NCI-H146 treated with DMSO at 0.1 percent for 48 hours (cell line): Measurements from ENCODE around the gene DENND6B.

Experiments
- DNase-seq: peaks from one replicate; lab custom pipeline; 2025; ENCODE audit not compliant: unreplicated experiment; lab: John Stamatoyannopoulos, UW

DENND6B gene

DNA sequence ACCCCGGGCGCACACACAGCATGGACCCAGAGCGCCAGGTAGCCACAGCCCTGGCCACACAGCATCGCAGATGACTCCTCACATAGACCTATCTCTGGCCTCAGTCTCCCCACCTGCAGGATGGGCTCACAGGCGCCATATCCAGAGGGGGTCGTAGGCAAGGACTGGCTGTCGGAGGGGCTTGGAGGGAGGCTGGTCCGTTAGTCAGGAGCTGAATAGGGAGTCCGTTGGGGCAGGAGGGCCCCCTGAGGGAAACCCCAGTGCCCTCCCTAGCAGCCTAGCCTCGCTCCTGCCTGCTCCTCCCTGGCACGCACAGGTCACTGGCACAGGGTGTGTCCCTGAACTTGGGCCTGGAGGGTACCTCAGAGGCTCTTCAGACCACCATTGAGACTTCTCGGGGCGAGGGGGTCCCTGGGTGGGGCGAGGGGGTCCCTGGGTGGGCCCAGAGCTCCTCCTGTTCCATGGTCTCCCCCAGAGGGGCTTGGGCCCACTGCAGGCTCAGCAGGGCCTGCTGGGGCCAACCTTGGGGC lies 21.4 kb downstream of the DENND6B start:
- DNase-seq, result no peak

DNA sequence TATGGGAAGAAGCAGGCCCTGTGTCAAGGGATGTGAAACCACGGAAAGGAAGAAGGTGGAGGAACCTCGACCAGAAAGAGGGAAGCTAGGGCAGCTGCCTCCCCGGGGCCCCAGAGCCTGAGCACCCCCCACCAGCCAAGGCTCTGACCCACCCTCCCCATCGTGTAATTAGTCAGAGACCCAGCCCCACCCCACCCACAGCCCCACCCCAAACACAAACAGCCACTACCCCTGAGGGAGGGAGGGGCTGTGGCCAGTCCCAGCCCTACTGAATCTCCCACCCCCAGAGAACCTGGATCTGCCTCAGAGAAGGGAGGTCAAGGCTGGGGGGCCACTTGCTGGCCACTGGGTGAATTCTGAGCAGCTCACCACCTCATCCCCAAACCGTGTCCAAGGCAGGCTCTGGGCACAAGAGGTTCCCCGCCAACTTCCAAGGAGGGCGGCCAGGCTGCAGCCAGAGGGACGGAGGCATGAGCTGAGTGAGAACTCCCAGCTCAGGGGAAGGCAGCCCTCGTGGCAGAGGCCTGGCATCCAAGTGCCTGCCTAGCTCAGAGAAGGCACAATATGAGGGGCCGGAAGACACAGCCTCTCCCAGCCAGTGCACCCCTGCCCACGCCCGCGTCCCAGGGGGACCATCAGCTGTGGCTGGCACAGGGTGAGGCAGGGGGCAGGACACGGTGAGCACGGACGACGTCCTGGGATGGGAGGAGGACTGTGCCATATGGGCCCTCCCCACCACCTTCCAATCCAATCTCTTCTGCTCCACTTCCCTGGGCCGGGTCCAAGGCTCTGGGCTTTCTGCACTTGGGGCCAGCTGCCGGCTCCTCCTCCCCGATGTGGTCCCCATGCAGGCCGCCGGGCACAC lies 22.1 kb downstream of the DENND6B start:
- DNase-seq, result no peak

DNA sequence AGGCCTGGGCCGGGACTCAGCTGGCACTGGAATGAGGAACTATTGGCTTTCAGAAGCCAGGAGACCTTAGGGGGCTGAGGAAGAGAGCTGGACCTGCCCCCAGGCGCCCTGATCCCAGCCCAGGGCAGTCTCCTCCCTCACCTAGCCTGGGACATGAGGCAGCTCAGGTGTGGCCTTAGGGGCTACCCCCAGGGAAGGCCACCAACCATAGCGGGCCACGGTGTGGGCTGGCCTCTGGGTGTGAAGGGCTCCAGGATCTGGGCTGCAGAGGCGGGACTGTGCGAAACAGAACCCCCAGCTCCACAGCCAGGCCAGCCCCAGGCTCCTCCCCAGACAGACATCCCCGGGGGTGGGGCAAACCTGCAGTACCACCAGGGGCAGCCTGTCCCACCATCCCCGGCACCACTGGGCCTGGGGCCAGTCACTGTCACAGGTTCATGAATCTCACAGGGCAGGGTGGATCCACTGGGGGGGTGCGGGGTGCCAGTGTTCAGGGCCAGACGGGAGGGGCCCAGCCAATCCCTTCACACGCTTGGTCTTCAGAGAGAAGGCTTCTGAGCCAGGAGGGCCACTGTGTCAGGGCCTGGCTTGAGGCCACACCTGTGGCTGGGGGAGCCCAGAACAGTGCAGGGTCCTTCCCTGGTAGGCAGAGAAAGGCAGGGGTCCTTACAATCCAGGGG lies 22.8 kb downstream of the DENND6B start:
- no peak for DNase-seq

DNA sequence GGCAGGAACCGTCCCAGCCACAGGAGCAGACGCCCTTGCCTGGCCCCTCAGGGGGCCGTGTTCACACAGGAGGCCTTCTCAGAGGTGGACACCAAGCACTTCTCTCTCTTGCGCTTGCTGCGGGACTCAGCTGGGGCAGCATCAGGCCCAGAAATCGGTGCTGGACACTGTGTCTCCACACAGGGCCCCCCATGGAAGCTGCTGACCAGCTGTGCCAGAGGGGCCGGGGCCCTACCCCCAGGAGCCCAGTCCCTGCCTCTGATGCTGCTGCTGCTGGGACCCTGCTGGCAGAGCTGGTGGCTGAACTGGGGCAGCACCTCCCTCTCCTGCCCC lies 23.3 kb downstream of the DENND6B start:
- no peak for DNase-seq

DNA sequence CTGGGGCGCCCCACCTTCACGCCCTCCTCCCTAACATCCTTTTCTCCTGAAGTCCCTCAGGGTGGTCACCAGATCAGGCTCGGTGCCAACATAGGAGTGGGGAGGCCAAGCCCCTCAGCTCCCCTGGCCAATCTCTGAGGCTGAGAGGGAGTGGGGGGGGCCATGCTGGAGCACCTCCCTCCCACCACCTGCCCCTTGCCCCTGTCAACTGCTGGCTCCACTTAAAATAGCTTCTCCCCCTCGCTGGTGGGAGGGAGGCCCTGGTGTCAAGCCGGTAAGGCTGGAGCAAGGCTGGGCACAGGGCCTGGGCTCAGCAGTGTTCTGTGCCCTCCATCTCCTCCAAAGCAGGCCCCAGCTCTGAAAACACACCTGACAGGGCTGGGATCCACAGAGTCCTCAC lies 24.2 kb downstream of the DENND6B start:
- no peak for DNase-seq

DNA sequence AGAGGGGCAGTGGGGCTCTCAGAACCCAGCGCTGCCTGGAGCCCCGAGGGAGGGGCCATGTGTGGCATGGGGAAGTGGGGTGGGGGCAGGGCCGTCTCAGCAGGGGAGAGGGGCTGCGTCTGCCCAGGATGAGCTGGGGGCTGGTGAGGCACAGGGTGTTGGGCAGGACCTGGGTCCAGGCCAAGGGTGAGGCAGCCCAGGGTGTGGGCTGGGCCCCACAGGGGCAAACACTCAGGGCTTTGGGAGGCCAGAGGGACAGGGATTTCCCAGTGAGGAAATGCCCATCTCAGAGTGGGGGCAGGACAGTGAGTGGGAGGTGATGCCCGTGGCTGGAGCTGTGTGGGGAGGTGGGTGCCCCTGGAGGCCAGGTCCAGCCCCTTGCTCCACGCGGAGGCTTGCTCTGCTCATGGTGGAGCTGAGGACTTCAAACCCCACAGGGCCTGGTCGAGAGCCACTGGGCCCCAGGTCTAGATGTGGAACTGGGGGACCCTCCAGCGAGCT lies 24.7 kb downstream of the DENND6B start:
- DNase-seq, result no peak

DNA sequence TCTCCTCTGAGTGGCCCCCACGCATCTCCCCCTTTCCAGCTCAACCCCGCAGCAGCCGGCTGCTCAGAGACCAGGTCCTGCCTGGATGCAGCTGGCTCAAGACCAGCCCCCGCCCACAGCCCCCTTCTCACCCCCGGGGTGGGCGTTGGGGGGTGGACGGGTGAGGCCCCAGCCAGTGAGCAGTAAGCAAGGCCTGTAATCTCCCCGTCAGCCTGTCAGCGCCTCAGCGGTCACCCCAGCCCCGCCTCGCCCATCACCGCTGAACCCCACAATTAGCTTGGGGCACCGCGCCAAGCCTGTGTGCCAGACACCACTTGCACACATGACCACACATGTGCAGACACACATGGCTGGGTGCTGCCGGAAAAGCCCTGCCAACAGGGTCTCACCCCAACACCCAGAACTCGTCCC lies 25.2 kb downstream of the DENND6B start:
- no peak for DNase-seq

DNA sequence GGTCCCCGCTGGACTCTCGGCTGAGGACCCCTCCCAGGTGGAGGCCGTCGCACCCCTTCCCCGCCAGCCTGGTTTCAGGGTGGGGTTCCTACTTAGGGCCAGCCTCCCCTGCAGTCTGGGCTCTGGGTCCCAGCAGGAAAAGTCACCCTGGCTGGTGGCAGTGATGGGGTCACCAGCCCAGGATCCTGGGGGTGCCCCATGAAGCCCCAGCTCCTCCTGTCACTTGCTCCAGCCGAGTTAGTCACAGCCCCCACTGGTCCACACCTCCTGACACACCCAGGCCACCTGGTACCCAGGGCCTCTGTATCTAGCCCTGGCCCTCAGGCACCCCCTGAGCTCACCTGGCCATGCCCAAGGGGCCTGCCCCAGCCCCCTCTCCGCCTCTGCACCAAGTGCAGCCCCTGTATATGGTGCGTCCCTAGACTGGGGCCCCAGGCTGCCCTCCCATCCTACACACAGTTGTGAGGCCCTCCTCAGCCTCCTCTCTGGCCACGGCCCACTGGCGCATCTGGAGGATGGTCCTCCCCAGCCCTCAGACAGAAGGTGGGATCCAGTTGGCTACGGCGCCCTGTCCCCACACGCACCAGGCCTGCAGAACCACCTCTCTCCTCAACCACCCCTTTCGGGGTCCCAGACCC lies 26.1 kb downstream of the DENND6B start:
- no peak for DNase-seq

DNA sequence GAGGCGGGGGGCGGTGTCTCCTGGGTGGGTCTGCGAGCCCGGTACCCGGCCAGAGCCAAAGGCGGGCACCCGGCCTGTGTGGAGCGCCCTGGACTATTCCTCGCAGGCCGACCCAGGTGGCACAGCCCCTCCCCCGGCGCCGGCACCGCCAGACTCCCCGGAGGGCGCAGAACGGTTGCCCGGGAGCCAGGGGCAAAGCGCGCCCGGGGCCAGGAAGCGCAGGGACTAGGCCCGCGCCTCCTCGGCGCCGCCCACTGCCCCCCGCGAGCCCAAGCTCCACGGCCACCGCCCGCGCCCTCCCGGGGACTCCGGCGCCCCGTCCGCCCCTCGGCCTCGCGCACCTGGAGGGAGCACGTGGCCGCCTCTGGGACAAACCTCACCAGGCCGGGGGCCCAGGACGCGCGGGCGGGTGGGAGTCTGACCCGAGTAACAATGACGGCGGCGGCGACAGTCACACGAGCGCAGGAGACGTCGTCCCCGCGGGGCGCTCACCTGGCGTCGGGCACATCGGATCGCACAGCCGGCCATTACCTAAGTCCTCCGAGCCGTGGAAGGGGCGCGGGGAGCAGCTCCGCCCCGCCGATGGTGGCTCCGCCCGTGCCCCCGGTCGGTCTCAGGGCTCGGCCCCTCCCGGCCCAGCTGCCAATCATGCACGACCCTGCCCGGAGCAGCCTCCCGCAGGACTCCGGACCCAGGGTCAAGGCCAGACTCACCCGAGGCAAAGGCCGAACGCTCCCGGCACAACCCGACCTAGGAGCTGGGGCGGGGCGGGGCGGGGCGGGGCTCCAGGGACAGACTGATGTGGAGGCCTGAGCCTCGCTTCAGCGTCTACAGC lies 26.8 kb downstream of the DENND6B start:
- DNase-seq, result no peak

DNA sequence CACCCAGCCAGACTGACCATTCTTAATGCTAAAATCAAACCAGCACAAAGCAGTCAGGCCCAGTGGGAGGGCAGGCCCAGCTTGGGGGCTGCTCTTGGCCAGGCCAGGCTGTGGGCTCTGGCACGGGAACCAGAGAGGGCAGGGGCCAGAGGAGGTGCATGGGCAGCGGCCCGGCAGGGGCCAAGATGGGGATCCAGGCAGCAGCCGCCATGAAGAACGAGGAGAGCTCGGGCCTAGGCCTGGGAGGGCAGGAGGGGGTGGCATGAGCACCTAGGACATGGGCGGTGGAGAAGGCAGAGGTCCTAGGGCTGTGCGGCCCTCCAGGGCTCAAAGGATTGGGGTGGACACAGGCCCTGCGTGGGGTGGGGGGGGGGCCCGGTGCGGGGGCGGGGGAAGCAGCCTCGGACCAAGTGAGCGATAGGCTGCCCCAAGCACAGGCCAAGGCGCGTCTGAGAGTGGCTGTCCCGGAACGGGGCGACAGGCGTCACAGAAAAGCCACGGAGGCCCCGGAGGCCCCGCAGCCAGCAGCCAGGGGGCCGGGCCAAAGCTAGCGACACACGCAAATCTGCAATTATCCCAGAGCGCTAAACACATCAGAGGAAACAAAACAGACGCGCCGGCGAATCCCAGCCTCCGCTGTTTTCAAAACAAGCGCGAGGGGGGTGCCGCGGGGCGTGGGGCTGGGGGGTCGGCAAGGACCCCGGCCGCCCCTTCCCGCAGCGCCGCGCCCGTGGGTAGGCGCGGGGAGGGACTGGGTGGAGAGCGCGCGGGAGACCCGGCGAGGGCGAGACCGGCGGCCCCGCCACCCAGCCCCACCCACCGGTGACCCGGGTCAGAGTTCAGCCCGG lies 27.7 kb downstream of the DENND6B start:
- DNase-seq, result no peak

DNA sequence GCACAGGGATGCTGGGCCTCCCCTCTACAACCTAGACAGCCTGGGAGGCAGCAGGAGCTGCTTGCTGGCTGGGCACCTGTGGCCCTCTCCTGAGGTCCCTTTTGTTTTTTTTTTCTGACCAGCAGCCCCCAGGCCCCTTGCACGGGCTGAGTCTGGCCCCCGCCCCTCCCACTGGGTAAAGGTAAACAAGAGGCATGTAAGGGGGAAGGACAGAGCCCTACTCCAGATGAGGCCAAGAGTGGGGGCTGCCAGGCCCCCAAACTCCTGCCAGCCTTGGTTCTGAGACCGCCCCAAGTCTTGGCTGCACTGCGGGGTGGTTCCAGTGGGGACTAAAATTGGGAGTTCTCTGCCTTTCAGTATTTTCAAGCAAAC lies 28.6 kb downstream of the DENND6B start:
- DNase-seq, result no peak

DNA sequence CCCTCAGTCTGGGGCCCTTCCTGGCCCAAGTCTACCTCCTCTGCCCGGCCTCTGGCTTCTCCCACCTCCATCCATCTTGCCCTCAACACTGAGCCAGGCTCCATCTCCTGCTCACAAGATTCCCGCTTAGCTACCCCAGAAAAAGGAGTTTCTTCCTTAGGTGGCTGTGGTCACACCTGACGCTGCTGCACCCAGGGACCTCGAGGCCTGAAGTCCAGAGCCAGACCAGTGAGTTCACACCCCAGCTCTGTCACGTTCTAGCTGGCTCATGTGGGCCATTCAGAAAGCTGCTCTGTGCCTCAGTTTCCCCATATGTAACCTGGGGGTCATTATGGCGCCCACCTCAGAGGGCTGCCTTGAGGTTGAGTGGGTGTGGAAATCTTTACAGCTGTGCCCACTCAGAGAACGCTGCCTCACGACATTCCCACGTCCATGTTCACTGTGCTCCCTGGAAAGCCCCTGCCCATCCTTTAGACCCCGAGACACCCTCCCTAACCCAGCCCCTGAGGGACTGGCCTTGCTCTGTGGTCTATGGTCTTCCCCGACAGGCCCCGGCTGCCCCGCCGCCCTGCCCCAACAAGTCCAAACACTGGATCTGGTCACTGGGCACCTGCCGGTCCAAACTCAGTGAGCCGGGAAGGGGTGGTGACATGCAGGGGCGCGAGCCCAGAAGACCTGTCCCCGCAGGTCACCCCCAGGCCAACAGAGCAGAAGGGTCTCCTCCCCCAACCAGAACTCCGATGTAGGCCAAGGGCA lies 29.1 kb downstream of the DENND6B start:
- no peak for DNase-seq

DNA sequence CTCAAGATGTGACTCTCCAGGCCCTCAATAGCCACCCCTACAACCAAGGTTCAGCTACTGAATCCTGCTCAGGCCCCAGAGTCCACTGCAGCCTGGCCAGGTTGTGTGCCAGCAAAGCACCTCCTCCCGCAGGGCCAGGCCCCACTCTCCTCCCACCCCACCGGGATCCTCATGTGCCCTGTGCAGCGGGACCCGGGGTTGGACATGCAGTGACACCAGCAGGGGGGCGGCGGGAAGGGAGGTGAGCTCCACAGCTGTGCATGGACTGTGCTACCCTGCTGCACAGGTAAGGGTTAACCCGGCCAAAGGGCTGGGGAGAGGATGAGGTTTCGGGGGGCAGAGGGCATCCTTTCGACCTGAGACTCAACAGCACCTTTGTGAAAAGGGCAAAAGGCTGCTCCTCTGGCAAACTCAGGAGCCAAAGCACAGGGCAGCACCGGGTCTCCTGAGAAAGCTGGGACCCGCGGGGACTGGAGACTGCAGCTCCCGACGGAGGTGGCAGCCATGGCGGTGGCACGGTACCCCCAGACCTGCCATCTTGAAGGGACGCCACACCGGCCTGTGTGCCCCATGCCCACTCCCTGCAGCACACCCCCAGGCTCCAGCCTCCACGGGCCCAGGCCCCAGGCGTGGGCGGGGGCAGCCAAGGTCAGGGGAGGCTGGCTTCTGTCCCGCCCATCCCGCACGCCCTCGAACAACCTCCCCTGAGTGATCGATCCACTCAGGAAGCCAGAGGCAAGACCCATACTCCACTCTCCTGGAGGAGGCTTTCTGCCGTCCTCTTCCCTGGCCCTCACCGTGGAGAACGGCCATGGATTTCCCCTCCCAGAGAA lies 29.9 kb downstream of the DENND6B start:
- DNase-seq, result no peak

DNA sequence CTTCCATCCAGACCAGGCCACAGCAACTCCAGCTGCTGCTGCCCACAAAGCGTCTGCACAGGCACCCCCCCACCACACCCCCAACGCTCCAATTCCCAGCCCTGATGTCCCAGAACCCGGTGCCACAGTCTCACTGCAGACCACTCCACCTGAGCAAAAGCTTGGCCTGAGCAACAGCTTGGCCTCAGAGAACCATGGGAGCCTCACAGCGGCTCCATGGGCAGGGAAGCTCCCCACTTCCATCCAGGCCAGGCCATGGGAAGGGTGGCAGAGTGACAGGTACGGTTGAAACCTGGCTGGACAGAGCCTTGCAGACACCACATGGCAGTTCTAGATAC lies 32.5 kb downstream of the DENND6B start:
- DNase-seq, result no peak

DNA sequence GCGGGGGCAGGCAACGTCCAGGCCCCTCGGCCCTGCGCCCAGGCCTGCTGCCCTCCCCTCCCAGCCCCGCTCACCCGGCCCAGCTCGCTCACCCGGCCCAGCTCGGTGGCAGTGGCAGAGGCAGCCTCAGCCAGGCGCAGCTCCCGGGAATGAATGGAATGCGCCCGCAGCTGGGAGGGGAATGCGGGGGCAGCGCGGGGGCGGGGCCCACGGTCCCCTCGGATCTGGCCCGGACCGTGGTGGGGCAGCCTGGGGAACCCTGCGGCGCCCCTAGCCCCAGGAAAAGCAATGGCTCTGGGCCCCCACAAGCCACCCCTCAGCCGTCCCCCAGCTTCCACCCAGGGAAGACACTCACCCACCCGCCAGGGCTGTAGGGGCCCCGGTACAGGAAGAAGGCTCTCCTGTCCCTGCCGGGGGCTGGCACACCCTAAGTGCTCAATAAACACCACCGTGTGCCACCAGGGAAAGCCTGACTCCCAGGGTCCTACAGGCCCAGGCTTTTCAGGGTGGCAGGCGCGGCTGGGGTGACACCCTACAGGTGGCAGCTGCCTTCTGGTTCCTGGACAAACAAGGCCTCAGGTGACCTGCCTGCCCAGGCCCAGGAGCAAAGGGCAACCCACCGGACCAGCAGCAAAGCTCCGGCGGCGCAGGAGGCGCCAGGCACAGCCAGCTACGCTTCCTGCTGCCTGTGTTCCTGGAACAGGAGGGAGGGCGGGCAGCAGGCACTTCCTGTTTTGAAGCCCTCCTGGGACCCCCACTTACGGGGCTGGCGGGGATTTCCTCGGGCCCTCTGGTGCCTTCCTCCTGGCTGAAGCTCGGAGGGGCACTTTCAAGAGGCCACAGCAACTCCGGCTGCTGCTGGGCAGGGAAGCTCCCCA lies 33.1 kb downstream of the DENND6B start:
- DNase-seq, result no peak

DNA sequence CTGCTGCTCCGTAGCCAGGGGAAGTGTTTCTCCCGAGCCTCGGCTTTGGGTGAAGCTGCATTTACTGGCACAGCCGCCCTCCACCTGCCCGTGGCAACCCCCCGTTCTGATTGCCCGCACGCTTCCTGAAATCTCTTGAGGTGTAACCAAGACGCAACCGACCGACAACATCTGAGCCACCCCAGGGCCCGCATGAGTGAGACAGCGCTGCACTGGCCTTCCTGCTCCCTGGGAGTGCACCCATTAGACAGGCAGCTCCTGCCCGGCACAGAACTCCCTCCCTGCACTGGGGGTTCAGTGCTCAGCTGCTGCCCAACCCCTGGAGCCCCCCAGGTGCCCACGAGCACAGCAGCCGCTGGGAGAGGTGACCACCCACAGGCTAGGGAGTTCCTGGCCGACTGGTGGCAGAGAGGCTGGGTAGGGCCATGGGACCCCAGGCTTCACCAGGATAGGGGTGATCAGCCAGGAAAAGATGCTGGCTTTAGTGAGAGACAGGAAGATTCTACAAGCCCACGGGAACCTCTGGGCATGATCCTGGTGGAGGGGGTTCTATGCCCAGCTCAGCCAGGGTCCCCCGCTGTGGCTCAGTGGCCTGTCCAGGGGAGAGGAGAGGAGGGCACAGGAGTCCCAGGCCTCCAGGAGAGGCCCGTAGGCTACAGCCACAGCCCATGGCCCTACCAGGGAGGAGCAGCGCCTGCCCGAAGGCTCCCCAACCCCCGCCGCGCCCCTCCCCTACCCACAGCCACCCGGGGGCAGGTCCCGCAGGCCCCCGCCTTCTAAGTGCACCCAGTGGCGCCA lies 34.0 kb downstream of the DENND6B start:
- DNase-seq, result no peak
